ENCODE measurements around the gene SLC4A1. TPM values are rescaled to one million over a fixed set of nuclear protein-coding genes. Genes with fewer than 3 reads are reported as not detected.

The SLC4A1 gene
- polyA plus RNA-seq, 1 experiment, result not detected

DNA sequence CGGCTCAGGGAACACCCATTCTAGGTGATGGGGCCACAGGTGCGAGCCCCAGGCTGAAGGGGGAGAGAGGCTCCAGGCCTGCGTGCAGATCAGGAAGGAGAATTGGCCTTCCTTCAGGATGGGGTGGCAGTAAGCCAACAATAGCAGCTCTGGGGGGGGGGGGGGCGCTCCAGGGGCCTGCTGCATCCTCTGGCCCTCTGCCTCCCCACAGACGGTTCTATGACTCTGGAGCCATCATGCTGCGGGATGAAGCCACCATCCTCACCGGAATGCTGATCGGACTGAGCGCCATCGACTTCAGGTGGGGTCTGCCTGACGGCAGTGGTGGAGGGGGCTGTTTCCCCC lies 46.6 kb upstream of the SLC4A1 start:
- Histone ChIP-seq H3K4me3 (ENCODE audit: low read depth, low read length) (no peak overlapping the region), H3K27me3 (ENCODE audit: control insufficient read depth, insufficient read depth, low read length) (peaks cover 30% of the 10 kb centered on the region), H3K36me3 (ENCODE audit: control insufficient read depth, insufficient read depth, low read length) (no peaks in the 10 kb centered on the region)
- CTCF ChIA-PET, result interaction anchor here (1.1 to 1.2 kb wide), 2 partner anchors 17 to 104 kb away, joined by 3 read pairs; no protein-coding TSS in a partner anchor
- POLR2A ChIA-PET, result no interaction called here
- TF ChIP-seq, protein P1, sequence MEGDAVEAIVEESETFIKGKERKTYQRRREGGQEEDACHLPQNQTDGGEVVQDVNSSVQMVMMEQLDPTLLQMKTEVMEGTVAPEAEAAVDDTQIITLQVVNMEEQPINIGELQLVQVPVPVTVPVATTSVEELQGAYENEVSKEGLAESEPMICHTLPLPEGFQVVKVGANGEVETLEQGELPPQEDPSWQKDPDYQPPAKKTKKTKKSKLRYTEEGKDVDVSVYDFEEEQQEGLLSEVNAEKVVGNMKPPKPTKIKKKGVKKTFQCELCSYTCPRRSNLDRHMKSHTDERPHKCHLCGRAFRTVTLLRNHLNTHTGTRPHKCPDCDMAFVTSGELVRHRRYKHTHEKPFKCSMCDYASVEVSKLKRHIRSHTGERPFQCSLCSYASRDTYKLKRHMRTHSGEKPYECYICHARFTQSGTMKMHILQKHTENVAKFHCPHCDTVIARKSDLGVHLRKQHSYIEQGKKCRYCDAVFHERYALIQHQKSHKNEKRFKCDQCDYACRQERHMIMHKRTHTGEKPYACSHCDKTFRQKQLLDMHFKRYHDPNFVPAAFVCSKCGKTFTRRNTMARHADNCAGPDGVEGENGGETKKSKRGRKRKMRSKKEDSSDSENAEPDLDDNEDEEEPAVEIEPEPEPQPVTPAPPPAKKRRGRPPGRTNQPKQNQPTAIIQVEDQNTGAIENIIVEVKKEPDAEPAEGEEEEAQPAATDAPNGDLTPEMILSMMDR (IDR thresholded peaks at IDR 0.05; ENCODE audit: insufficient read depth, low read depth, low read length), result no peak
- DNase-seq (ENCODE audit: low read depth), result no peak

GRCh38 chr17:44314031-44314430 lies 46.1 kb upstream of the SLC4A1 start:
- ChIA-PET CTCF (interaction anchor here (1.1 to 1.2 kb wide), 2 partner anchors 18 to 104 kb away, joined by 3 read pairs; no protein-coding TSS in a partner anchor), POLR2A (no interaction called here)
- TF ChIP-seq, protein P1 (IDR thresholded peaks at IDR 0.05; ENCODE audit: insufficient read depth, low read depth, low read length), result no peak
- DNase-seq (ENCODE audit: low read depth), result no peak
- Histone ChIP-seq H3K27me3 (ENCODE audit: control insufficient read depth, insufficient read depth, low read length) (peaks cover 30% of the 10 kb centered on the region), H3K36me3 (ENCODE audit: control insufficient read depth, insufficient read depth, low read length) (no peaks in the 10 kb centered on the region), H3K4me3 (ENCODE audit: low read depth, low read length) (no peak overlapping the region)

- H3K4me3 ChIP-seq (ENCODE audit: low read depth, low read length), result no peak overlapping the region
- POLR2A ChIA-PET, result no interaction called here
- DNase-seq (ENCODE audit: low read depth), result no peak
- TF ChIP-seq, protein P1 (IDR thresholded peaks at IDR 0.05; ENCODE audit: insufficient read depth, low read depth, low read length), result no peak
- H3K27me3 ChIP-seq (ENCODE audit: control insufficient read depth, insufficient read depth, low read length), result peaks cover 30% of the 10 kb centered on the region
- H3K36me3 ChIP-seq (ENCODE audit: control insufficient read depth, insufficient read depth, low read length), result no peaks in the 10 kb centered on the region
- CTCF ChIA-PET, result no interaction called here
Measured at GRCh38 chr17:44312396-44313104, 44.6 kb upstream of the SLC4A1 start.

DNA sequence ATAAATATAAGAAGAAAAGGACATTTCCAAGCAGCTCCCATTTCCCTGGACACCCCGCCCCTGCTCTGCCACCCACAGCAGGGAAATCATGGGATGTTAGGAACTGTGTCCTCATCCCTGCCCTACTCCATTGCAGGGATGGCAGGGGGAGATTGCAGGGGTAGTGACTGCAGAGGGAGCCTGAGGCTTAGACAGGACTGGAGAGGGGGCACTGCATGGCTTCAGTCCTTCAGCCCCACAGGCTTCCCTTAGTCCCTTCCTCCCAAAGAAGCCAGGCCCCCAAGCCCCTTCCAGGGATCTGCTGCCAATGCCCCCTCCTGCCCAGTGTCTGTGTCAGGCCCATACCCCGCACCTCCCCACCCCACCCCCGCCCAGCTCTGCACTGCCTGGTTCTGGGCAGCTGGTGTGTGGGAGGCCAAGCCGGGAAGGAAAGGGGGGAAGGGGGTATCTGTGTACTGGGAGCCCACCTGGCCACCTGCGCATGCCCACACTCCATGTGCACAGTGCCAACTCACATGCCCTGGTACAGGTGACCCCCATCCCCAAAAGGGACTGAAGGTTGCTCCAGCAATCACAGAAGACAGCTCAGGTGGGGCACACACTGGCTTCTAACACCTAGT lies 43.7 kb upstream of the SLC4A1 start:
- DNase-seq (ENCODE audit: low read depth), result no peak
- ChIA-PET CTCF (interaction anchor here (1.0 to 1.4 kb wide), 3 partner anchors 20 to 53 kb away, joined by 3 read pairs; no protein-coding TSS in a partner anchor), POLR2A (no interaction called here)
- Histone ChIP-seq H3K4me3 (ENCODE audit: low read depth, low read length) (no peak overlapping the region), H3K27me3 (ENCODE audit: control insufficient read depth, insufficient read depth, low read length) (peaks cover 30% of the 10 kb centered on the region), H3K36me3 (ENCODE audit: control insufficient read depth, insufficient read depth, low read length) (no peaks in the 10 kb centered on the region)
- TF ChIP-seq, protein P1 (IDR thresholded peaks at IDR 0.05; ENCODE audit: insufficient read depth, low read depth, low read length), result no peak

DNA sequence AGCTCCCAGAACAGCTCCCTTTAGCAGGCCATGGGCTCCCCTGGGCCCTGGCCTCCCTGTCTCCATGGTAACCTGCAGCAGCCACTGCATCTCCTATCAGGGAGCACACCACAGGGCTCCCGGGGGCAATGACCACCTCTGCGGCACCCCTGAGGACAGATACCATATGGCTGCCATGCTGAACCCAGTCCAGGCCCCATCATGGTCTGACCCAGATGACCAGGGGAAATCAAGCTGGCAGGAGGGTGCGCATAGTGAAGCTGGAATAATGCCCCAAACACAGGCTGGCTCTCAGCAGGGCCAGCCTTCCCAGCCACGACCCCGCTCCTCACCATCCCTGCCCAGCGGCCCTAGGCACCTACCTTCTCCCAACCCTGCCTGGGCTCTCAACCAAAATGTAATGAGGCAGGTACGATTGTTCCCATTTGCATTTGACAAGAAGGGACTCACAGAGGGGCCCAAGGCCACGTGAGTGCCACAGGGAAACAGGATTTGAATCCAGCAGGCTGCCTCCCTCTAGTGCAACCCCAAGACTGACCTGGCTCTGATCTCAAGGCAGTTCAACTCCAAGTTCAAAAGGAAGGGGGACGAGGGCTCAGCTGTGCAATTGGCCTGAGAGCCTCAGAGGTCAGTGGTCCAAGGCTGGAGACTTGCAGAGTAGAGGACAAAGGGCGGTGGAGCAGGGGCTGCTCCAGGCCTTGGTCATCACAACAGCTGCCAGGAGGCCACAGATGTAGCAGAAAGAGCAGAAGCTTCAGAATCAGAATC lies 42.9 kb upstream of the SLC4A1 start:
- TF ChIP-seq, protein P1 (IDR thresholded peaks at IDR 0.05; ENCODE audit: insufficient read depth, low read depth, low read length), result no peak
- H3K36me3 ChIP-seq (ENCODE audit: control insufficient read depth, insufficient read depth, low read length), result no peaks in the 10 kb centered on the region
- no peak overlapping the region for H3K4me3 ChIP-seq (ENCODE audit: low read depth, low read length)
- no peak for DNase-seq (ENCODE audit: low read depth)
- H3K27me3 ChIP-seq (ENCODE audit: control insufficient read depth, insufficient read depth, low read length), result peaks cover 22% of the 10 kb centered on the region
- ChIA-PET CTCF (interaction anchor here (1.0 to 1.4 kb wide), 3 partner anchors 21 to 54 kb away, joined by 3 read pairs; no protein-coding TSS in a partner anchor), POLR2A (no interaction called here)

All from BJ (cell line).